K562 (cell line): ENCODE measurements around the gene OPCML.

Source experiments
- CHD7 ChIP-seq: fragments of 200-600 bp; sonication (generic); IDR thresholded peaks from one replicate; pipeline ENCODE4 v1.6.1; 2012; ENCODE audit warnings: mild to moderate bottlenecking, low read depth, low read length, inconsistent platforms
- CSDE1 ChIP-seq, 2 experiments: fragments of 450-650 bp; IDR thresholded peaks; 2 replicates each; pipeline ENCODE4 v1.6.1; 2016; ENCODE audit warnings: mild to moderate bottlenecking in 1 of 2
- CTCF ChIP-seq, 3 experiments: IDR thresholded peaks in 2 of 3; conservative IDR thresholded peaks in 1 of 3; 2 replicates each; pipeline ENCODE4 v1.5.1; 2011 to 2012; ENCODE audit warnings: low read length in 3 of 3, mild to moderate bottlenecking in 3 of 3, control low read depth in 2 of 3, improper control_type of control experiment in 1 of 3, inconsistent platforms in 1 of 3, low read depth in 1 of 3, mixed read lengths in 1 of 3, moderate library complexity in 1 of 3; ENCODE audit not compliant: insufficient read depth in 2 of 3
- E2F5 ChIP-seq: sonication (generic); formaldehyde crosslinking; IDR thresholded peaks from 2 replicates; pipeline ENCODE4 v1.8.0; 2022; ENCODE audit warnings: mild to moderate bottlenecking, missing genetic modification reagents
- ELK1 ChIP-seq: sonication (generic); formaldehyde crosslinking; IDR thresholded peaks from 2 replicates; pipeline ENCODE4 v1.8.1; 2022; ENCODE audit warnings: missing genetic modification reagents
- FOXJ3 ChIP-seq: sonication (generic); formaldehyde crosslinking; IDR thresholded peaks from 2 replicates; pipeline ENCODE4 v1.4.0; 2020; ENCODE audit warnings: mild to moderate bottlenecking, missing genetic modification reagents
- GABPA ChIP-seq: fragments of 200-800 bp; sonication (Bioruptor generic); conservative IDR thresholded peaks from 2 replicates; pipeline ENCODE4 v1.6.1; 2016; ENCODE audit warnings: low read depth, missing genetic modification characterization, missing compliant biosample characterization
- HMBOX1 ChIP-seq: sonication (generic); IDR thresholded peaks from 2 replicates; pipeline ENCODE4 v1.6.1; 2016
- L3MBTL2 ChIP-seq: fragments of 450-650 bp; IDR thresholded peaks from 2 replicates; pipeline ENCODE4 v1.6.1; 2016; ENCODE audit warnings: mild to moderate bottlenecking, moderate library complexity
- TARDBP ChIP-seq: fragments of 450-650 bp; IDR thresholded peaks from 2 replicates; pipeline ENCODE4 v1.6.1; 2016
- YY1 ChIP-seq, 3 experiments: IDR thresholded peaks; 2 replicates each; pipeline ENCODE4 v1.6.1; 2011; ENCODE audit warnings: low read length in 2 of 3, mild to moderate bottlenecking in 2 of 3, moderate library complexity in 2 of 3, borderline replicate concordance in 1 of 3, control low read depth in 1 of 3, low read depth in 1 of 3; ENCODE audit not compliant: insufficient read depth in 3 of 3, insufficient replicate concordance in 2 of 3, control insufficient read depth in 1 of 3, insufficient read length in 1 of 3; ENCODE audit errors: extremely low read depth in 1 of 3
- ZBTB11 ChIP-seq, 3 experiments: fragments of 200-800 bp in 1 of 3; fragments of 250-450 bp in 1 of 3; fragments of 450-650 bp in 1 of 3; sonication (Bioruptor Pico) in 1 of 3; sonication (Bioruptor generic) in 1 of 3; formaldehyde crosslinking in 1 of 3; IDR thresholded peaks; 2 replicates each; pipeline versions ENCODE4 v1.6.1 to v1.8.0; 2016 to 2022; ENCODE audit warnings: mild to moderate bottlenecking in 2 of 3, missing genetic modification characterization in 2 of 3, missing compliant biosample characterization in 1 of 3, moderate library complexity in 1 of 3
- ZNF134 ChIP-seq: fragments of 250-450 bp; sonication (Bioruptor Pico); conservative IDR thresholded peaks from 2 replicates; pipeline ENCODE4 v1.4.0; 2020
- ZNF830 ChIP-seq: fragments of 250-450 bp; sonication (Bioruptor Pico); IDR thresholded peaks from 2 replicates; pipeline ENCODE4 v1.5.0; 2021; ENCODE audit warnings: mild to moderate bottlenecking

GRCh38 chr11:132523929-132524328 is 1008.4 kb downstream of the OPCML start:
- TF ChIP-seq HMBOX1 (no peak), L3MBTL2 (no peak), GABPA (no peak), CTCF (IDR thresholded peaks at IDR 0.05 in 2 of 3, conservative IDR thresholded peaks at IDR 0.05 in 1 of 3; ENCODE audit: insufficient read depth in 2 of 3, low read depth in 1 of 3, low read length in 3 of 3) (no peak), ZNF134 (CRISPR knock-in tag) (no peak), FOXJ3 (no peak), E2F5 (CRISPR knock-in tag) (no peak), ZNF830 (CRISPR knock-in tag) (no peak), CSDE1 (IDR thresholded peaks at IDR 0.05) (no peak), YY1 (IDR thresholded peaks at IDR 0.05; ENCODE audit: borderline replicate concordance in 1 of 3, control insufficient read depth in 1 of 3, extremely low read depth in 1 of 3, insufficient read depth in 3 of 3, insufficient read length in 1 of 3, insufficient replicate concordance in 2 of 3, low read depth in 1 of 3, low read length in 2 of 3) (no peak), ELK1 (CRISPR knock-in tag) (no peak), CHD7 (no peak), ZBTB11 (CRISPR knock-in tag; IDR thresholded peaks at IDR 0.05) (no peak), TARDBP (no peak)
